Astrocyte (in vitro differentiated cells and primary cell): ENCODE measurements around the gene ADORA1. TPM values are rescaled to one million over a fixed set of nuclear protein-coding genes. Genes with fewer than 3 reads are reported as not detected.

Source experiments
- DNase-seq: peaks from one replicate; pipeline ENCODE4 v3.0.0-alpha.2; 2010; ENCODE audit warnings: low read depth
- FAIRE-seq: peaks from 2 replicates; lab custom pipeline; 2011; peaks lifted over from hg19 to GRCh38; lab: Jason Lieb, UNC
- H2AFZ ChIP-seq: 2 replicates; pipeline ENCODE4 v1.6.0; 2012; ENCODE audit warnings: low read depth, low read length, inconsistent platforms
- H3K27ac ChIP-seq: 2 replicates; pipeline ENCODE4 v1.5.1; 2011; ENCODE audit warnings: low read depth, low read length, inconsistent platforms
- H3K27me3 ChIP-seq: 2 replicates; pipeline ENCODE4 v1.6.0; 2011; ENCODE audit warnings: low read length, inconsistent platforms; ENCODE audit not compliant: insufficient read depth
- H3K36me3 ChIP-seq: 2 replicates; pipeline ENCODE4 v1.5.1; 2011; ENCODE audit warnings: low read length, inconsistent platforms; ENCODE audit not compliant: insufficient read depth
- H3K4me1 ChIP-seq: 2 replicates; pipeline ENCODE4 v1.5.1; 2011; ENCODE audit warnings: low read length, inconsistent platforms; ENCODE audit not compliant: insufficient read depth
- H3K4me2 ChIP-seq: 2 replicates; pipeline ENCODE4 v1.6.0; 2012; ENCODE audit warnings: low read length, inconsistent platforms
- H3K4me3 ChIP-seq: 2 replicates; pipeline ENCODE4 v1.5.1; 2011; ENCODE audit warnings: low read depth, mild to moderate bottlenecking, low read length, inconsistent platforms; ENCODE audit not compliant: insufficient read depth
- H3K79me2 ChIP-seq: 2 replicates; pipeline ENCODE4 v1.6.0; 2012; ENCODE audit warnings: mild to moderate bottlenecking, low read length, inconsistent platforms; ENCODE audit not compliant: insufficient read depth
- H3K9ac ChIP-seq: 2 replicates; pipeline ENCODE4 v1.6.0; 2012; ENCODE audit warnings: mild to moderate bottlenecking, low read length, inconsistent platforms
- H3K9me3 ChIP-seq: 2 replicates; pipeline ENCODE4 v1.5.1; 2012; ENCODE audit warnings: low read depth, mild to moderate bottlenecking, low read length, inconsistent platforms; ENCODE audit not compliant: insufficient read depth
- H4K20me1 ChIP-seq: 2 replicates; pipeline ENCODE4 v1.6.0; 2012; ENCODE audit warnings: low read length, inconsistent platforms; ENCODE audit not compliant: insufficient read depth
- H3K27ac Mint-ChIP-seq: one replicate; pipeline ENCODE4 v1.8.0; 2021; ENCODE audit warnings: mild to moderate bottlenecking, mixed read lengths; ENCODE audit not compliant: unreplicated experiment
- H3K27me3 Mint-ChIP-seq: one replicate; pipeline ENCODE4 v1.8.0; 2021; ENCODE audit warnings: low read depth, mixed read lengths; ENCODE audit not compliant: unreplicated experiment
- H3K36me3 Mint-ChIP-seq: one replicate; pipeline ENCODE4 v1.8.0; 2021; ENCODE audit warnings: low read depth, mixed read lengths; ENCODE audit not compliant: unreplicated experiment
- H3K4me1 Mint-ChIP-seq: one replicate; pipeline ENCODE4 v1.8.0; 2021; ENCODE audit warnings: low read depth, mixed read lengths; ENCODE audit not compliant: unreplicated experiment
- H3K4me3 Mint-ChIP-seq: one replicate; pipeline ENCODE4 v1.8.0; 2021; ENCODE audit warnings: mild to moderate bottlenecking, moderate library complexity, mixed read lengths; ENCODE audit not compliant: unreplicated experiment
- H3K9me3 Mint-ChIP-seq: one replicate; pipeline ENCODE4 v1.8.0; 2021; ENCODE audit warnings: mild to moderate bottlenecking, mixed read lengths; ENCODE audit not compliant: unreplicated experiment
- CTCF ChIP-seq: IDR thresholded peaks from 2 replicates; pipeline ENCODE4 v1.5.1; 2011; ENCODE audit warnings: low read depth, mild to moderate bottlenecking, inconsistent platforms, low read length, moderate library complexity; ENCODE audit not compliant: insufficient read depth
- EZH2 ChIP-seq: IDR thresholded peaks from 2 replicates; pipeline ENCODE4 v1.6.1; 2012; ENCODE audit warnings: mild to moderate bottlenecking, low read length, inconsistent platforms; ENCODE audit not compliant: insufficient read depth
- total RNA-seq: library from RNA; stranded (reverse); gene quantifications from 2 replicates; pipeline ENCODE4 v1.2.1, GENCODE V29; 2021

ADORA1 gene
- total RNA-seq, 1 donor from 2014 or later: 5.7 TPM

GRCh38 chr1:203142124-203142523 lies 14.6 kb downstream of the ADORA1 start:
- H4K20me1 ChIP-seq: no peaks in the 10 kb centered on the region
- Mint-ChIP-seq H3K4me3 (no peak overlapping the region), H3K36me3 (peaks cover 6% of the 10 kb centered on the region), H3K27ac (no peak overlapping the region), H3K9me3 (no peaks in the 10 kb centered on the region), H3K27me3 (no peaks in the 10 kb centered on the region), H3K4me1 (peaks cover 13% of the 10 kb centered on the region)
- FAIRE-seq (no peak), DNase-seq (no peak)
- H3K27me3 ChIP-seq: no peaks in the 10 kb centered on the region
- no peak overlapping the region for H2AFZ ChIP-seq
- peaks cover 7% of the 10 kb centered on the region for H3K4me1 ChIP-seq
- no peak for TF ChIP-seq EZH2
- TF ChIP-seq CTCF: no peak
- H3K79me2 ChIP-seq: no peaks in the 10 kb centered on the region
- H3K36me3 ChIP-seq: no peaks in the 10 kb centered on the region
- no peak overlapping the region for H3K9ac ChIP-seq
- H3K9me3 ChIP-seq: no peaks in the 10 kb centered on the region
- H3K27ac ChIP-seq: no peak overlapping the region
- H3K4me2 ChIP-seq: no peak overlapping the region
- H3K4me3 ChIP-seq: no peak overlapping the region

GRCh38 chr1:203142684-203143408 lies 15.3 kb downstream of the ADORA1 start:
- Histone ChIP-seq H3K9me3 (no peaks in the 10 kb centered on the region), H3K27me3 (no peaks in the 10 kb centered on the region), H3K4me1 (peaks cover 10% of the 10 kb centered on the region), H3K4me2 (no peak overlapping the region), H3K9ac (no peak overlapping the region), H3K27ac (no peak overlapping the region), H3K79me2 (no peaks in the 10 kb centered on the region), H3K36me3 (no peaks in the 10 kb centered on the region), H4K20me1 (no peaks in the 10 kb centered on the region), H2AFZ (no peak overlapping the region), H3K4me3 (no peak overlapping the region)
- Mint-ChIP-seq H3K27ac (no peak overlapping the region), H3K27me3 (no peaks in the 10 kb centered on the region), H3K9me3 (no peaks in the 10 kb centered on the region), H3K36me3 (peaks cover 6% of the 10 kb centered on the region), H3K4me3 (no peak overlapping the region), H3K4me1 (peaks cover 16% of the 10 kb centered on the region)
- DNase-seq: no peak
- TF ChIP-seq EZH2: no peak
- TF ChIP-seq CTCF: no peak
- no peak for FAIRE-seq

- no peak for FAIRE-seq
- peaks cover 6% of the 10 kb centered on the region for H3K36me3 Mint-ChIP-seq
- H2AFZ ChIP-seq: no peak overlapping the region
- peaks cover 10% of the 10 kb centered on the region for H3K4me1 ChIP-seq
- no peak for DNase-seq
- no peaks in the 10 kb centered on the region for H3K27me3 ChIP-seq
- no peak overlapping the region for H3K27ac Mint-ChIP-seq
- no peaks in the 10 kb centered on the region for H3K9me3 ChIP-seq
- no peak overlapping the region for H3K4me2 ChIP-seq
- no peak overlapping the region for H3K27ac ChIP-seq
- H3K9me3 Mint-ChIP-seq: no peaks in the 10 kb centered on the region
- H3K4me3 ChIP-seq: no peak overlapping the region
- H3K9ac ChIP-seq: no peak overlapping the region
- no peak overlapping the region for H3K4me3 Mint-ChIP-seq
- TF ChIP-seq CTCF (no peak), EZH2 (no peak)
- H3K36me3 ChIP-seq: no peaks in the 10 kb centered on the region
- H3K27me3 Mint-ChIP-seq: no peaks in the 10 kb centered on the region
- H3K79me2 ChIP-seq: no peaks in the 10 kb centered on the region
- H4K20me1 ChIP-seq: no peaks in the 10 kb centered on the region
- H3K4me1 Mint-ChIP-seq: peaks cover 16% of the 10 kb centered on the region
Measured at GRCh38 chr1:203143641-203144040, 16.1 kb downstream of the ADORA1 start.
